IMR-90 (cell line): ENCODE results near the gene FAF2. TPM values are rescaled to one million over a fixed set of nuclear protein-coding genes. Genes with fewer than 3 reads are reported as not detected.

Experiments
- ATAC-seq: fragments of 200-7000 bp; cut with Tn5 transposase; 2 replicates; pipeline ENCODE4 v1.9.1; 2020; ENCODE audit warnings: low read depth, mild to moderate bottlenecking, moderate library complexity
- BruUV-seq: library from RNA; stranded (reverse); fragments of 400-500 nt; replicated peaks from 2 replicates; lab custom pipeline; 2021; lab: Mats Ljungman, UMichigan
- CTCF ChIA-PET: fragments of 300-600 bp; formaldehyde crosslinking; extraction: SDS; loops from one replicate; lab custom pipeline; 2021; ENCODE audit warnings: antibody characterized with exemption; lab: Yijun Ruan, JAX
- POLR2A ChIA-PET: fragments of 300-600 bp; sonication (Branson Sonifier 250); formaldehyde crosslinking; loops from one replicate; lab custom pipeline; 2022; ENCODE audit warnings: antibody characterized with exemption; ENCODE audit not compliant: unreplicated experiment; lab: Charles Lee
- DNase-seq: peaks from one replicate; pipeline ENCODE4 v3.0.0; 2013
- H2AFZ ChIP-seq: replicated peaks from 2 replicates; pipeline ENCODE3; 2013; ENCODE audit warnings: low read length, mild to moderate bottlenecking; ENCODE audit not compliant: poor library complexity
- H2AK5ac ChIP-seq: 2 replicates; pipeline ENCODE4 v1.6.1; 2013; ENCODE audit warnings: low read depth, low read length, inconsistent platforms
- H2AK9ac ChIP-seq: replicated peaks from 2 replicates; pipeline ENCODE3; 2013; ENCODE audit warnings: mild to moderate bottlenecking, low read depth, low read length, moderate library complexity; ENCODE audit not compliant: poor library complexity
- H2BK120ac ChIP-seq: 2 replicates; pipeline ENCODE4 v1.6.1; 2013; ENCODE audit warnings: low read depth, low read length, inconsistent platforms
- H2BK15ac ChIP-seq: 3 replicates; pipeline ENCODE4 v1.6.1; 2013; ENCODE audit warnings: low read depth, low read length, inconsistent platforms
- H2BK20ac ChIP-seq: 2 replicates; pipeline ENCODE4 v1.6.1; 2013; ENCODE audit warnings: low read depth, mild to moderate bottlenecking, inconsistent platforms, low read length, moderate library complexity
- H2BK5ac ChIP-seq: 2 replicates; pipeline ENCODE4 v1.6.1; 2013; ENCODE audit warnings: mild to moderate bottlenecking, low read depth, low read length, inconsistent platforms; ENCODE audit not compliant: poor library complexity, severe bottlenecking
- H3K14ac ChIP-seq: replicated peaks from 2 replicates; pipeline ENCODE4 v1.6.1; 2013; ENCODE audit warnings: low read depth, low read length, inconsistent platforms
- H3K18ac ChIP-seq: 2 replicates; pipeline ENCODE4 v1.6.1; 2013; ENCODE audit warnings: low read depth, low read length, control low read depth
- H3K23ac ChIP-seq: 2 replicates; pipeline ENCODE4 v1.6.1; 2013; ENCODE audit warnings: low read depth, low read length, inconsistent platforms
- H3K27ac ChIP-seq: 2 replicates; pipeline ENCODE4 v1.5.1; 2013; ENCODE audit warnings: mild to moderate bottlenecking, control low read depth, low read length; ENCODE audit not compliant: insufficient read depth
- H3K27me3 ChIP-seq: 2 replicates; pipeline ENCODE4 v1.6.1; 2013; ENCODE audit warnings: low read length; ENCODE audit not compliant: control insufficient read depth, insufficient read depth
- H3K36me3 ChIP-seq: 2 replicates; pipeline ENCODE4 v1.6.1; 2013; ENCODE audit warnings: low read length, mixed read lengths; ENCODE audit not compliant: control insufficient read depth, insufficient read depth
- H3K4ac ChIP-seq: 2 replicates; pipeline ENCODE4 v1.6.1; 2013; ENCODE audit warnings: low read depth, low read length, inconsistent platforms
- H3K4me1 ChIP-seq: 2 replicates; pipeline ENCODE4 v1.6.1; 2013; ENCODE audit warnings: low read length, mixed read lengths; ENCODE audit not compliant: control insufficient read depth, insufficient read depth
- H3K4me2 ChIP-seq: 2 replicates; pipeline ENCODE4 v1.6.1; 2013; ENCODE audit warnings: low read depth, mild to moderate bottlenecking, control low read depth, low read length, moderate library complexity
- H3K4me3 ChIP-seq: 2 replicates; pipeline ENCODE4 v1.5.1; 2013; ENCODE audit warnings: low read depth, mild to moderate bottlenecking, control low read depth, low read length, moderate library complexity; ENCODE audit not compliant: insufficient read depth
- H3K56ac ChIP-seq: 2 replicates; pipeline ENCODE4 v1.6.1; 2013; ENCODE audit warnings: low read length, inconsistent platforms; ENCODE audit not compliant: insufficient read depth; ENCODE audit errors: extremely low read depth
- H3K79me1 ChIP-seq, 2 experiments: 2 replicates each; pipeline ENCODE4 v1.6.1; 2013; ENCODE audit warnings: low read length in 2 of 2, inconsistent platforms in 1 of 2, low read depth in 1 of 2
- H3K9ac ChIP-seq: 2 replicates; pipeline ENCODE4 v1.6.1; 2013; ENCODE audit warnings: low read depth, low read length, control low read depth
- H3K9me1 ChIP-seq: 2 replicates; pipeline ENCODE4 v1.6.1; 2013; ENCODE audit warnings: low read length, inconsistent platforms; ENCODE audit not compliant: insufficient read depth
- H3K9me3 ChIP-seq: 2 replicates; pipeline ENCODE4 v1.6.1; 2013; ENCODE audit warnings: low read length; ENCODE audit not compliant: control insufficient read depth, insufficient read depth
- H4K20me1 ChIP-seq: 2 replicates; pipeline ENCODE4 v1.6.1; 2013; ENCODE audit warnings: low read length, inconsistent platforms; ENCODE audit not compliant: insufficient read depth
- H4K5ac ChIP-seq: 2 replicates; pipeline ENCODE4 v1.6.1; 2013; ENCODE audit warnings: mild to moderate bottlenecking, low read depth, low read length, control low read depth
- H4K8ac ChIP-seq, 2 experiments: 2 replicates each; pipeline ENCODE4 v1.6.1; 2013; ENCODE audit warnings: low read depth in 2 of 2, low read length in 2 of 2, control low read depth in 1 of 2, inconsistent platforms in 1 of 2
- H4K91ac ChIP-seq: 2 replicates; pipeline ENCODE4 v1.6.1; 2013; ENCODE audit warnings: low read depth, low read length, inconsistent platforms; ENCODE audit not compliant: insufficient read depth
- BHLHE40 ChIP-seq: fragments of 150-350 bp; IDR thresholded peaks from 2 replicates; pipeline ENCODE4 v1.6.1; 2016; ENCODE audit warnings: mild to moderate bottlenecking, low read depth, low read length
- CEBPB ChIP-seq: IDR thresholded peaks from 2 replicates; pipeline ENCODE4 v1.6.1; 2012; ENCODE audit warnings: low read depth, low read length, improper control_type of control experiment
- CHD1 ChIP-seq: IDR thresholded peaks from 2 replicates; pipeline ENCODE4 v1.6.1; 2012; ENCODE audit warnings: low read depth, low read length, improper control_type of control experiment
- CTCF ChIP-seq: conservative IDR thresholded peaks from 2 replicates; pipeline ENCODE4 v1.5.1; 2012; ENCODE audit warnings: mild to moderate bottlenecking, low read depth, low read length, improper control_type of control experiment
- FOS ChIP-seq: fragments of 150-350 bp; IDR thresholded peaks from 2 replicates; pipeline ENCODE4 v1.6.1; 2016; ENCODE audit warnings: low read depth, low read length
- MAFK ChIP-seq: IDR thresholded peaks from 2 replicates; pipeline ENCODE4 v1.6.1; 2012; ENCODE audit warnings: low read depth, low read length, improper control_type of control experiment
- MAZ ChIP-seq: IDR thresholded peaks from 2 replicates; pipeline ENCODE4 v1.6.1; 2012; ENCODE audit warnings: low read depth, mild to moderate bottlenecking, low read length, improper control_type of control experiment, moderate library complexity, borderline replicate concordance
- MXI1 ChIP-seq: IDR thresholded peaks from 2 replicates; pipeline ENCODE4 v1.6.1; 2012; ENCODE audit warnings: low read depth, mild to moderate bottlenecking, low read length, moderate library complexity, borderline replicate concordance
- NFE2L2 ChIP-seq: fragments of 150-350 bp; IDR thresholded peaks from 2 replicates; pipeline ENCODE4 v1.6.1; 2016; ENCODE audit warnings: low read depth, mild to moderate bottlenecking, low read length
- POLR2A ChIP-seq: IDR thresholded peaks from 2 replicates; pipeline ENCODE4 v1.6.1; 2012; ENCODE audit warnings: mild to moderate bottlenecking, low read depth, low read length
- RAD21 ChIP-seq: IDR thresholded peaks from 2 replicates; pipeline ENCODE4 v1.6.1; 2012; ENCODE audit warnings: low read length, improper control_type of control experiment
- RCOR1 ChIP-seq: IDR thresholded peaks from 2 replicates; pipeline ENCODE4 v1.6.1; 2012; ENCODE audit warnings: mild to moderate bottlenecking, low read length, improper control_type of control experiment; ENCODE audit not compliant: insufficient replicate concordance
- RFX5 ChIP-seq: IDR thresholded peaks from 2 replicates; pipeline ENCODE4 v1.8.0; 2012; ENCODE audit warnings: low read depth, mild to moderate bottlenecking, low read length, moderate library complexity
- SMC3 ChIP-seq: fragments of 150-350 bp; IDR thresholded peaks from 2 replicates; pipeline ENCODE4 v1.6.1; 2016; ENCODE audit warnings: low read depth, mild to moderate bottlenecking, antibody characterized with exemption, low read length, moderate library complexity
- WGBS, 2 experiments: methylation state at CpG; one replicate each; pipeline versions ENCODE4 v1.1.5 to v1.1.7; 2013; ENCODE audit warnings: missing lambda C conversion rate in 2 of 2; ENCODE audit not compliant: insufficient read length in 1 of 2; ENCODE audit errors: extremely low coverage in 2 of 2; 5-methylcytosine and 5-hydroxymethylcytosine counted together
- dilution Hi-C: fragments of 300-500 bp; cut with HindIII; formaldehyde crosslinking; loops from one replicate; pipeline ENCODE4 v1.14.3; 2018; ENCODE audit warnings: low sequenced_read_pairs; ENCODE audit not compliant: unreplicated experiment
- in situ Hi-C: fragments of 300-500 bp; cut with MboI; formaldehyde crosslinking; loops from 3 replicates; pipeline ENCODE4 v1.14.3; 2019; ENCODE audit warnings: low sequenced_read_pairs, inconsistent platforms, mixed read lengths
- intact Hi-C: fragments of 100-400 bp; cut with micrococcal nuclease; formaldehyde crosslinking; loops from 2 replicates; pipeline ENCODE4 v1.10.0; 2022
- polyA plus RNA-seq, 3 experiments: library from polyadenylated mRNA; depleted of rRNA; stranded (reverse); fragments of >200 nt; gene quantifications; 2 replicates each; pipeline ENCODE4 v1.2.3, GENCODE V29; 2012; ENCODE audit warnings: low replicate concordance in 1 of 3
- total RNA-seq: library from RNA; depleted of rRNA; stranded (reverse); fragments of >200 nt; gene quantifications from 2 replicates; pipeline ENCODE4 v1.2.3, GENCODE V29; 2012
- TF ChIP-seq, protein P1 (sequence below): fragments of 150-350 bp; IDR thresholded peaks from 2 replicates; pipeline ENCODE4 v1.6.1; 2016; ENCODE audit warnings: low read depth, mild to moderate bottlenecking, low read length, moderate library complexity, borderline replicate concordance
- TF ChIP-seq, protein P2 (sequence below): fragments of 150-350 bp; IDR thresholded peaks from 2 replicates; pipeline ENCODE4 v1.6.1; 2017; ENCODE audit warnings: mild to moderate bottlenecking, antibody characterized with exemption, low read length, low read depth

Gene FAF2
- total and polyA plus RNA-seq, 2 of the 4 experiments (the other 2 are of a cell fraction): 32.9 to 47.0 TPM

- peaks cover 2% of the 10 kb centered on the region; the same call in 1 of the 2 replicates for H3K9me3 ChIP-seq
- H3K9me1 ChIP-seq: no peaks in the 10 kb centered on the region
- POLR2A ChIA-PET: interaction anchor here (0.6 kb wide), 1 partner anchor 120 kb away, joined by 4 read pairs; no protein-coding TSS in a partner anchor
- no peak overlapping the region for H2AFZ ChIP-seq
- no peaks in the 10 kb centered on the region for H3K36me3 ChIP-seq
- no peak overlapping the region for H3K4me2 ChIP-seq
- no peak overlapping the region for H2AK5ac ChIP-seq
- CTCF ChIA-PET: interaction anchor here (0.6 kb wide), 2 partner anchors 48 to 149 kb away, joined by 3 to 4 read pairs; no protein-coding TSS in a partner anchor
- H3K18ac ChIP-seq: no peak overlapping the region
- peaks cover 3% of the 10 kb centered on the region; the same call in 1 of the 2 replicates for H3K27me3 ChIP-seq
- no CpG with 5 or more reads among the region's 3 CpGs for WGBS, 2 experiments
- no peak overlapping the region for H2AK9ac ChIP-seq
- H3K27ac ChIP-seq: no peak overlapping the region
- no peaks in the 10 kb centered on the region for H4K20me1 ChIP-seq
- H3K4me1 ChIP-seq: no peaks in the 10 kb centered on the region
- no peak overlapping the region for H3K4me3 ChIP-seq
- no TSS peak for BruUV-seq
- dilution Hi-C loops (no loop called here), in situ Hi-C loops (no loop called here), intact Hi-C loops (no loop called here)
- no peak overlapping the region for H4K5ac ChIP-seq
- no peaks in the 10 kb centered on the region for H3K79me1 ChIP-seq
- no peak overlapping the region; the same call in 2 of the 3 replicates for H2BK15ac ChIP-seq
- no peak overlapping the region for H4K8ac ChIP-seq
- no peak overlapping the region for H2BK120ac ChIP-seq
- TF ChIP-seq MAZ: no peak
- TF ChIP-seq, protein P1, sequence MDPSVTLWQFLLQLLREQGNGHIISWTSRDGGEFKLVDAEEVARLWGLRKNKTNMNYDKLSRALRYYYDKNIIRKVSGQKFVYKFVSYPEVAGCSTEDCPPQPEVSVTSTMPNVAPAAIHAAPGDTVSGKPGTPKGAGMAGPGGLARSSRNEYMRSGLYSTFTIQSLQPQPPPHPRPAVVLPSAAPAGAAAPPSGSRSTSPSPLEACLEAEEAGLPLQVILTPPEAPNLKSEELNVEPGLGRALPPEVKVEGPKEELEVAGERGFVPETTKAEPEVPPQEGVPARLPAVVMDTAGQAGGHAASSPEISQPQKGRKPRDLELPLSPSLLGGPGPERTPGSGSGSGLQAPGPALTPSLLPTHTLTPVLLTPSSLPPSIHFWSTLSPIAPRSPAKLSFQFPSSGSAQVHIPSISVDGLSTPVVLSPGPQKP: no peak
- no peak for TF ChIP-seq MXI1
- TF ChIP-seq SMC3: no peak
- no peak for TF ChIP-seq CHD1
- no peak for TF ChIP-seq FOS
- no peak for TF ChIP-seq MAFK
- TF ChIP-seq BHLHE40: no peak
- TF ChIP-seq, protein P2, sequence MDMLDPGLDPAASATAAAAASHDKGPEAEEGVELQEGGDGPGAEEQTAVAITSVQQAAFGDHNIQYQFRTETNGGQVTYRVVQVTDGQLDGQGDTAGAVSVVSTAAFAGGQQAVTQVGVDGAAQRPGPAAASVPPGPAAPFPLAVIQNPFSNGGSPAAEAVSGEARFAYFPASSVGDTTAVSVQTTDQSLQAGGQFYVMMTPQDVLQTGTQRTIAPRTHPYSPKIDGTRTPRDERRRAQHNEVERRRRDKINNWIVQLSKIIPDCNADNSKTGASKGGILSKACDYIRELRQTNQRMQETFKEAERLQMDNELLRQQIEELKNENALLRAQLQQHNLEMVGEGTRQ: no peak
- TF ChIP-seq POLR2A: no peak
- TF ChIP-seq RFX5: no peak
- no peak for TF ChIP-seq CEBPB
- no peak for TF ChIP-seq CTCF
- TF ChIP-seq RAD21: no peak
- no peak for TF ChIP-seq RCOR1
- no peak for TF ChIP-seq NFE2L2
- H3K23ac ChIP-seq: no peak overlapping the region
- H3K56ac ChIP-seq: no peak overlapping the region
- no peak; the same call in 1 of the 2 replicates for ATAC-seq
- H2BK5ac ChIP-seq: no peak overlapping the region
- H2BK20ac ChIP-seq: no peak overlapping the region
- no peak overlapping the region for H3K4ac ChIP-seq
- no peak overlapping the region for H3K14ac ChIP-seq
- H4K91ac ChIP-seq: no peak overlapping the region
- no peak overlapping the region for H3K9ac ChIP-seq
- DNase-seq: no peak
Measured at GRCh38 chr5:176424181-176424580, 24.0 kb upstream of the FAF2 start.
